NCI-H2107 treated with DMSO at 0.1 percent for 48 hours (cell line): ENCODE results near the gene MAGED2.
"Not testable (repeated sequence)": the region's sequence is repeated elsewhere in the genome, so short reads cannot be mapped to it uniquely, and the experiment has no call there.

ENCODE experiments used
- DNase-seq: peaks from one replicate; lab custom pipeline; 2025; ENCODE audit not compliant: unreplicated experiment; lab: John Stamatoyannopoulos, UW

Gene MAGED2

DNA sequence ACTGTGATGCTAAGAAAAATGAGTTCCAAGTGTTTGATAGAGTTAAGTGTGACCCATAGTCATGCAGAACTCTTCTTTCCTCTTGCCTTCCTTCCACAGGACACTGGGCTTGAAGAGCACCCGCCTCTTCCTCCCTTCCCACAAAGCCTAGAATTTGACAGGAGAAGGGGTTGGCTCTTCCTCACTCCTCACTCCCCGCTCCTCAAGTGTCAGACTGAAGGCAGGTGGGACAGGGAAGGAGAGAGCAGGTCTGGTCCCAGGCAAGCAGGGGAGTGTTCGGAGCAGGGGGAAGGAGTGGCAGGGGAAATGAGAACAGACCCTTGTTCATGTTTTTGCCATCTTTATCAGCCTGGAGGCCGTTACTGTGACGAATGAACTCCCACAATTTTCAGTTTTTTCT lies 10.7 kb downstream of the MAGED2 start:
- no peak for DNase-seq

DNA sequence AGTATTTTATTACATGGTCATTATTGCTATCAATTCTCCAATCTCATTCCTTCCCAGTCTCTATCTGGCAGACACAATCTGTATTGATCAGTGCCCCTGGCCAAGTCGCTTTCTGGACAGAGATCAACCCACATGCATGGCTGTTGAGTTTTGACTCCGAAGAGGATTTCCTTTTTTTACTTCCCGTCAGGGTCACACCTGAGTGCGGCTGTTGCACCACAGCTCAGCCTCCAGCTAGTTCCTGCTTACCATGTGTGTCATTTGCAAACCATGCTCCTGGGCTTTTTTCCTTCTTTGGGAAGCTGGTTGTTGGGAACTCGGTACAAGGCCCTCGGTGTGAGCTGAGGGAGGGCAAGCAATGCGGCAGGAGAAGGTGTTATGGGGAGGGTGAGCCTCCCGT lies 11.7 kb downstream of the MAGED2 start:
- no peak for DNase-seq

DNA sequence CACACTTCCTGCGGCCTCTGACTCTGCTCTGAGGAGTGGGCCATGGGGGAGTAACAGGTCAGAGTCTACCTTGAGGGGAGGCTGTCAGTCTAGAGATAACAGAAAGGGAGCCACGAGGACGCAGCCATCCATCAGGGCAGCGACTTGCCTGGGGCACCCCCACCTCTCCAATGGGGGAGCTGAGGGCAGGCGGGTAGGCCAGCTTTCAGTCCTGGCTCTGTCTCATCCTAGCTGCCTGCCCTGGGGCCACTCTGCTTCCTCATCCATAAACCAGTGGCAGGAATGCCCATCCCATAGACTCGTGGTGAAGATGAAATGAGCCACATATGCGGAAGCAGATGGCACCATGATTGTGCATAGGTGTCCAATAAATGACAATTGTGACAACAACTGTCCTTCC lies 13.2 kb downstream of the MAGED2 start:
- DNase-seq = no peak

DNA sequence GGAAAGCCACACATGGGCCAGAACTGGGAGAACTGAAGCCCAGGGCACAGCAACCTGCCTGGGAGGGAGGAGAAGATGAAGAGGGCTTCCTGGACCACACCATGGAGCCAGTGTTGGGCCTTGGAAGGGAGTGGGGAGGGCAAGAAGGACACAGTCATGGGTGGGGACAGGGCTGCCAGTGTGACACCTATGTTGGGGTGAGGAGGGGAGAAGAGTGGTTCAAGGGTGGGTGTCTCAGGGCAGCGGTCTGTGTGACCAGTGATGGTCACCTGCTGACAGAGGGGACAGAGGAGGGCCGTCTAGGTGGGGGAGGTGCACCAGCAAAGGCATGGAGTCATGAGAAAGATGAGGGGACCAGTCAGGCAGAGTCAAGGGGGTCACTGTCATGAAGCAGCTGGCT lies 13.8 kb downstream of the MAGED2 start:
- no peak for DNase-seq

DNA sequence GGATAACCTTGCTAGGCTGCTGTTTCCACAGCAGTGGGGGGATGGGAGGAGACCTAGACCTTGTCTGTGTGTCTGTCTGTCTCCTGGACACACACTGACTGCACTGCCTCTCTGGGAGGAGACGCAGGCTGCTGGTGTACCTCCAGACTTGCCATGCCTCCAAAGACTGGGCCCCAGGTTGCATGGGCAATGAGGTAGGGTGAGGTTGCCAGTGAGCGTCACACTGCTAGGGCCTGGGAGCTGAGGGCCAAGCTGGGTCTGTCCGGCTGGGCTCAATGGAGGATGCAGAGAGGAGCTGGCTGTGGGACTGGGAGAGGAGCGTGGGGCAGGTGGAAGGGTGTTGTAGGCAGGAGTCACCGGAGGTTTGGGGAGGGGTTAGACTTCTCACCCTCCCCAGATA lies 16.6 kb downstream of the MAGED2 start:
- DNase-seq = no peak

DNA sequence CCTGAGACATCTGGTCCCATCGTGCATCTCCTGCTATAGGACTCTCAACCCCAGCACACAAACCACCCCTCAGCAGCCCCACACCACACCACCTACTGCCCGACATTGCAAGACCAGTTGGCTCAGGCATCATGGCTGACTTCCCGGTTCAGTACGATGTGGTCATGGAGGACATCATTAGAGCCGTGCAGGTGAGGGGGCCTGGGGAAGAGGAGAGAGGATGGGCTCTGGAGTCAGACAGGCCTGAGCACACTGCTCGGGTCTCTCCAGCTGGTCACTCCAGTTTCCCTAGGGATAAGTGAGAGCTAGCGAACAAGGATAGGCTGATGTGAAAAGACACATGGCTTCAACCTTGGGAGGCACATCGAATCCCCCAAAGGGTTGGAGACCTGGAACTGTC lies 17.2 kb downstream of the MAGED2 start:
- no peak for DNase-seq

DNA sequence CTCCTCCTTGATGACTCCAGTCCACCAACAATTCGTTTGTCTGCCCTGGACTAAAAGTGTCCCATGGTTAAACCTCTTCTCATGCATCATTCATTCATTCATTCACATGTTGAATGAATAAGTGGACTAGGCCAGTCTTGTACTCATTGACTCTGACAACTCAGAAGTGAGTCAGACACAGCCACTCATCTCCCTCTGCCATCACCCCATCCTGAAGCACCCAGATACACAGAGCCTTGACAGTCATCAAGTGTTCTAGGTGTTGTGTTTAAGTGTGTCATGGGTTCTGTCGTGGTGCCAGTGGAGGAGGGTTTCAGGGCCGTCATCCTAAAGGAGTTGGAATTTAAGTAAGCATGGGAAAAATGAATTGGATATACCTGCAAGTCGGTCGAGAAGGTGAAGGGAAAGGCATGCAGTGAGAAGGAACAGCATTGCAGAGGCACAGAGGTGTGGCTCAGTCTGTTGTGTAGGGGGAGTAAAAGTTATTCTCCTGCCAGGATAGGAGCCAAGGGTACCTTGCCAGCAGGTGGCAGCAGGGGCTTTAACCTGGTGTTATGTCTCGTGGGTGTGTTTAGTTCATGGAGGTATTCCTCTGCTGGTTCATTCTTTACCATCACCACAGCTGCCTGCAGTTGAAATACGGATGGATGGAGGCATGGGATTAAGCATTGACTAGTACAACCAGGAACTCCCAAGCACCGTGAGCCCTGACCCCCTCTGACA lies 18.3 kb downstream of the MAGED2 start:
- no peak for DNase-seq

DNA sequence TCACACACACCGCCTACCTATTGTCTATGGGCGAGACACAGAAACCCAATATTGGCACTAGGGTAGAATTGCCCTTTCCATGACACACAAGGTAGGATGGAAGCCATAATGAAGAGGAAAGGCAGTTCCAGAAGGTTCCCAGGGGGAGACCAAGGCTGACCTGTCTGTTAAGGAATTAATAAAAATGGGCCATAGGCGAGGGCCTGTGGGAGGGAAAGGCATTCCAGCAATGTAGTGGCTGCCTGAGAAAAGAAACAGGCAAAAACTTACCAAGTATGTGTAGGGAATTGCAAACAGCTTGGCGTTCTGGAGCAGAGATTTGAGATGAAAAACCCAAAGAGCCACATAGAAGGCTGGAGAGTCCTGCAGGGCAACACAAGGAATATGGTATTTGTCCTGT lies 19.1 kb downstream of the MAGED2 start:
- no peak for DNase-seq

DNA sequence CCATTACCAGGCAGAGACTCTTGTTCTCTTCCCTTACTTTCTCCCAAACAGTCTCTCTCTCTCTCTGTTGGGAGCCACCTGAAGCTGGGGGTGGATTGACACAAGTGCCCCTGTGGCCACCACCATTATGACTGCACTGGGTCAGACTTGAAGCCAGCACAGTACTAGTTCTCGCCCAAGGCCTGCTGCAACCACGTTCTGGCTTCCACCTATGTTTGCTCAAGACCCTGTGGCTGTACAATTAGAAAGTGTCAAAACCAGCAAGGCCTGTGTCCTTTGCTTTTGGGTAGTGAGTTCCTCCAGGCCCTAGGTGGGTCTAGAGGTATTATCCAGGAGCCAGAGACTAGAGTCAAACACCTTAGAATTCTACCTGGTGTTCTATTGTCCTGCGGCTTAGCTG lies 31.0 kb downstream of the MAGED2 start:
- DNase-seq = no peak

DNA sequence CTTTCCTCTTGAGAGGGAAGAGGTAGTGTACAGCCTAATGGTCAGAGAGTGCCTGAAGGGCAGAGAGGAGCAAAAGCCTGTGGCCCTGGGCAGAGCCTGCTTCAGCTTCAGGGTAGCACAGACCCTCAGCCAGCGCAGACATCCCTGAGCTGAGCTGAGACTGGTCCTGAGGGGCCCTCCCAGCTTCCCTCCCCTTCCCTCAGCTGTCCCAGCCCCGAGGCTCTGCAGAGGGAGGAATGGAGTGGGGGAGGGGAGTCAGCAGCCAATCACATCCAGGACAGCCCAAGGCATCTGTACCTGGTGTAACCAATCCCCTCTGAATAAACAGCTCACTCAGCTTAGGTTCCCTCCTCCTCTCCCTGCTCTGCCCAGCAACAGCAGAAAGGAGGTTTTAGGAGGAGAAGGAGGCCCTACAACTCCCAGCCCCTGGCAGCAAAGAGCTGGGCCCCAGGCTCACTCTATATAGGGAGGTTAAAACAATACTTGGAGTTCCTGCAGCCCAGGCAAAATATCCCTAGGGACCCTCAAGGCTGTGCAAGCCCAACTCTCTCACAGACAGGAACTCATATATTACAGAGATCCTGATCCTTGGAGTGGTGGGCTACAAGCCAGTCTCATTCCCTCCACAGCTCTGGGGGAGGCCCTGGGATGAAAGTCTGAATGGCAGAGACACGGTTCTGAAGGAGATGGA lies 33.8 kb downstream of the MAGED2 start:
- DNase-seq = not testable (repeated sequence)

DNA sequence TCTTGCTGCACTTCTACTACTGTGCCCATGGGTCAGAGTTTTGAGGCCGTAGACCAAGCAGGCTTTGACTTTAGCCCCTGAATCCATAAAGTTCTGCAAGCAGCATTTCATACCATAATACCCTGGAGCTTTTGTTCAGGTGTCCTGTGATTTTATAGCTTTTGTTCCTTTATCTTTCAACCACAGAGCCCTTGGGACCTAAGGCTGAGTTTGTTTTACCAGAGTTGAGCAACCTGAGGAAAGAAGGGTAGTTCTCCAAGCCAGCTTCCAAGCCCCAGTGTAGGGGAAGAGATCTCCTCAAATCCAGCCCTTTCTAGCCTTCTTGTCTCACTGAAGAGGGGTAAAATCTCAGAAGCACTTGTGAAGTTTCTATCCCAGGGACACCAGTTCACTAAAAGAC lies 35.1 kb downstream of the MAGED2 start:
- no peak for DNase-seq

DNA sequence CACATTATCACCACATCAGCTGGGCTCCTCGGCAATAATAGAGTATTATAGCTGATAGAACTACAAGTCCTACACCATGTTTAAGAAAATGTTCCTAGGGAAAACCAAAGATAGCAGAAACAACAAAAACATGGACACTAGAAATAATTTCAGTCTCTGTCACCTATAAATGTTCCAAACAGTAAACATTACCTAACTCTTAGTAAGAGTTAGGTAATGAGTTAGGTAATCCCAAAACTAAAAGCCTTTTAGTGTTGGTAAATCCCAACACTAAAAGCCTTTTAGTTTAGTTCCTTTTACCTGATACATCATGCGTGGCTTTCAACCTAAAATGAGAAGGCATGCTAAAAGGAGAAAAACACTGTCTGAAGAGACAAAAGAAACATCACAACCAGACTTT lies 35.5 kb downstream of the MAGED2 start:
- DNase-seq = no peak

DNA sequence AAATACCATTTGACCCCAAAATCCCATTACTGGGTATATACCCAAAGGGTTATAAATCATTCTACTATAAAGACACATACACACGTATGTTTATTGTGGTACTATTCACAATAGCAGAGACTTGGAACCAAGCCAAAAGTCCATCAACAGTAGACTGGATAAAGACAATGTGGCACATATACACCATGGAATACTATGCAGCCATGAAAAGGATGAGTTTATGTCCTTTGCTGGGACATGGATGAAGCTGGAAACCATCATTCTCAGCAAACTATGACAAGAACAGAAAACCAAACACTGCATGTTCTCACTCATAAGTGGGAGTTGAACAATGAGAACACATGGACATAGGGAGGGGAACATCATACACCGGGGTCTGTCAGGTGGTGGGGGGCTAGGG lies 40.2 kb downstream of the MAGED2 start:
- DNase-seq = not testable (repeated sequence)

DNA sequence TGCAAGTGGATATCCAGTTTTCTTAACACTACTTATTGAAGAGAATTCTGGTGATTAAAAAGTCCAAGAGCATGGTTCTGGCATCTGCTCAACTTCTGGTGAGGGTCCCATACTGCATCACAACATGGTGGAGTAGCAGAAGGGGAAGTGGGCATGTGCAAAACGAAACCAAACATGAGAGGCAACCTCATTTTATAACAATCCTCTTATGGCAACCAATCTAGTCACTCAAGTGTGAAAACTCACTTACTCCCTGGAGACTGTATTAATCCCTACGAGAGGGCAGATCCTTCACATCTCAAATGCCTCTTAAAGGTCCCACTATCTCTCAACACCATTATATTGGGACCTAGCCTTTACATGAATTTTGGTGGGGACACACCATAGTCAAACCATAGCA lies 57.7 kb downstream of the MAGED2 start:
- DNase-seq = peak; percentile 5
